ENCODE data around the gene TYW1B.
A peak's percentile ranks its signal among the peaks of the same experiment; 100 is the strongest.
"Not testable (repeated sequence)": the region's sequence is repeated elsewhere in the genome, so short reads cannot be mapped to it uniquely, and the experiment has no call there.

Gene TYW1B

DNA sequence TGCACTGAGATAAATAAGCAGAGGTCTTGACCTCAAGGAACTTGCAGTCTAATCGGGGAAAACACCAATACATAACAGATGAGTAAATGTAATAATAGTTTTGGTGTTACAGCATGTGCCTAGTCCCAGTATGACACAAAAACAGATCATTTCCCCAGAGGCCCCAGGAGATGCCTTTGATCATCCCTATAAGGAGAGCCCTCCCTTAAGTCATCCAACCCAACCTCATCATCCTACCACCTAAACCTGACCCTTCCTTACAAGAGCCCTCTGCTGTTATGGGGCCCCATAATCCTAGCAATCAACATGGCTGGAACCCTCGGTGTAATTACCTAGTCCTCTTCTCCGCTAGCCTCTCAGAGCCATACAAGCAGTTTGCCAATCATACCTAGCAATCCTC is 116.1 kb downstream of the TYW1B start:
- H3K27me3 ChIP-seq, H3K4me1 ChIP-seq, H3K27ac ChIP-seq, H4K20me1 ChIP-seq, H3K4me3 ChIP-seq, H3K9ac ChIP-seq, H3K4me2 ChIP-seq: not testable (repeated sequence)
- peaks cover 0 to 14% (median 4%) of the 10 kb centered on the region in 11 experiments; a peak in 8 of 22 replicates for H3K9me3 ChIP-seq (replicated peaks in 1 of 11)
- H3K36me3 ChIP-seq: peaks cover 0 to 37% (median 18%) of the 10 kb centered on the region in 11 experiments; a peak in 13 of 22 replicates

DNA sequence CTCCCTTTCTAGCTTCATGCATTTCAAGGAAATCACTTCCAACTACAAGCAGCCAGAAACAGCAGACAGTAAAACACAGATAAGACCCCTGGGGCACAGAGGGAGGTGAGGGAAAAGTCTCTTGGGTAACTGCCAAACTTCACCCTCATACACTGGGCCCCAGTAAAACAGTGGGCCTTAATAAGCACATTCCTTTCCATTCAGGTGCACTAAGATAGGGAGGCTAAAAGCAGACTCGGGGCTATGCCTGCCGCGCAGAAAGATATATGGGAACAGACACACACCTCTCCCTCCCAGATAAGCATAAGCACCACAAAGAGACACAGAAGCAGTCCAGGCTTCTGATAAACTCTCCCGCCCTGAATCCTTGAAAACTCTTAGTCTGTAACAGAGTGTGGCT is 117.0 kb downstream of the TYW1B start:
- Histone ChIP-seq H3K9ac (no peak overlapping the region), H3K36me3 (peaks cover 0 to 34% (median 18%) of the 10 kb centered on the region in 11 experiments; a peak in 13 of 22 replicates), H3K9me3 (replicated peaks in 1 of 11) (peaks cover 0 to 14% (median 4%) of the 10 kb centered on the region in 11 experiments; a peak in 8 of 22 replicates), H3K27me3 (no peaks in the 10 kb centered on the region), H3K4me3 (no peak overlapping the region), H4K20me1 (no peaks in the 10 kb centered on the region), H3K4me1 (peaks cover 0 to 7% (median 0%) of the 10 kb centered on the region in 10 experiments; a peak in 5 of 20 replicates), H3K27ac (no peak overlapping the region), H3K4me2 (no peak overlapping the region)
- TF ChIP-seq Cebpa-rat (IDR thresholded peaks at IDR 0.05): no peak

DNA sequence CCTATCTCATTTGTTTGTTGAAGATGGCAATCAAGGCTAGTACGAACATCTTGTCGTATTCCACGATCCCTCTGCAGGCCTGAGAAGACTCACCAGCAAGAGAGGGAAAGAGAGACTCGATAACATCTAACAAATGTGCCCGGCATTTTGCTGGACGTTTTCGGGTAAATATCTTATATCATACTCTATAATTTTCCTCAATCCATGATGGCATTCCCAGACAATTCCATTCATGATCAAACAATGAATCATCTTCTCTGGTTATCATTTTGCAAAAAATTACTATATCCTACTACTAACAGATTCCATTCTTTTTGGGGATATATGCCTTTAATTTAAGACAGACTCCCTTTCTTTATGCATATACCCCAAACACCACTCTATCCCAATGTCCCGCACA is 118.1 kb downstream of the TYW1B start:
- peaks cover 0 to 7% (median 0%) of the 10 kb centered on the region in 10 experiments; a peak in 5 of 20 replicates for H3K4me1 ChIP-seq

DNA sequence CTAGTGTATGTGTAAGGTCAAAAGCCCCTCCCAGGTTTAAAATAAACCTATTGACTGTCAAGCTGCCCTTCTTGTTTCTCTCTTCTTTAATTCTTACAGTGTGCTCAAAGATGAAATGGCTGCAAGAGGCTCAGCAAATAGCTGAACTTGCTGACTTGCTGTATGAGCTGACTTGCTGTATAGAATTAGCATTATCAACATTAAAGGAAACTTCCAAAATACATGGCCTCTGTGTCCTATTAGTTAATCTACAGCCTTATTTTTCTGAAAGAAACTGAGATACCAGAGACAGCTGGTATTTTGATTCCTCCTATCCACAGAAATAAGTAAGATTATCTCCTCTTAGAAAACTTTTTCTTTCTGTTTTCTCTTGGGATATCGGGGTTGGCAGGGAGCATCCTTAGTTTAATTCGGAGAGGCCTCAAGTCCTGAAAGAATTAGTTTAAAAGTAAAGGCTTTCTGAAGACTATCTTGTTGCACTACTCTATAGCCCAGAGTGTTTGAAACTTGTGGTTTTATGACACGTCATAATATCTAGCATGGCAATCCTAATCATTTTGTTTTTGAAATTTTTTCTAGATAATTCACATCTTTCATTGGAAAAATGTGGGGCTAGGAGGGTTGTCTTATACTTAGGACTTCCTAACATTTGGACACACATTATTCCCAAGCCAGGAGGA is 119.5 kb downstream of the TYW1B start:
- Histone ChIP-seq H3K36me3 (peaks cover 0 to 34% (median 18%) of the 10 kb centered on the region in 11 experiments; a peak in 13 of 22 replicates), H3K9me3 (replicated peaks in 1 of 11) (peaks cover 0 to 14% (median 4%) of the 10 kb centered on the region in 11 experiments; a peak in 8 of 22 replicates)
- not testable (repeated sequence) for H3K27me3 ChIP-seq, H3K9ac ChIP-seq, H3K4me1 ChIP-seq, H3K27ac ChIP-seq, H4K20me1 ChIP-seq, H3K4me3 ChIP-seq, H3K4me2 ChIP-seq

More for the DNA sequence above, 118.1 kb downstream of the TYW1B start:
- Histone ChIP-seq H3K27ac (no peak overlapping the region), H3K4me3 (no peak overlapping the region), H3K9ac (no peak overlapping the region), H3K36me3 (peaks cover 0 to 34% (median 18%) of the 10 kb centered on the region in 11 experiments; a peak in 13 of 22 replicates), H3K9me3 (replicated peaks in 1 of 11) (peaks cover 0 to 14% (median 4%) of the 10 kb centered on the region in 11 experiments; a peak in 8 of 22 replicates), H3K4me2 (no peak overlapping the region), H3K27me3 (no peaks in the 10 kb centered on the region), H4K20me1 (no peaks in the 10 kb centered on the region)
- no peak for TF ChIP-seq Cebpa-rat (IDR thresholded peaks at IDR 0.05)

DNA sequence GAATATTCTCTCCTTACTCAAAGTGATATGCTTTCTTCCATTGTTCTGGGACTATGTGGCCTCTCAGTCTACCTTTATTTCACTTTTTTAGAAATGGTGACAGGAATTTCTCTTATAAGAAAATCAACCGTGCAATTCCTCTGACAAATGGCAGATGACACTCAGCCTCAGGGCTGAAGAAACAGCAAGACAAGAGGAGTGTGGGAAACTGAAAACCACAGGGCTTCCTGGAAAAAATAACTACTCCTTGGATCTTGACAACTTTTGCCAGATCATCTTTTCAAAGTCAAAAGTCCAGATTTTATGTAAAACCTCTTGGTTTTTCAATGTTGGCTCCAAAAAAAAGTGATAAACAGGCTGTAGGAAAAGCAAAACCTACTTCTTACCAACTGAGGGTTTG is 121.5 kb downstream of the TYW1B start:
- no peak for TF ChIP-seq Cebpa-rat (IDR thresholded peaks at IDR 0.05)
- H4K20me1 ChIP-seq: no peaks in the 10 kb centered on the region
- peaks cover 0 to 7% (median 0%) of the 10 kb centered on the region in 10 experiments; a peak in 5 of 20 replicates for H3K4me1 ChIP-seq
- H3K4me2 ChIP-seq: peak overlapping the region in 2 of 11 experiments; percentile 20 to 42; a peak in 1 of 22 replicates
- no peak overlapping the region for H3K27ac ChIP-seq
- H3K36me3 ChIP-seq: peaks cover 0 to 23% (median 15%) of the 10 kb centered on the region in 11 experiments; a peak in 13 of 22 replicates
- H3K9ac ChIP-seq: no peak overlapping the region
- no peaks in the 10 kb centered on the region for H3K27me3 ChIP-seq
- H3K4me3 ChIP-seq: no peak overlapping the region
- peaks cover 0 to 14% (median 4%) of the 10 kb centered on the region in 11 experiments; a peak in 8 of 22 replicates for H3K9me3 ChIP-seq (replicated peaks in 1 of 11)

DNA sequence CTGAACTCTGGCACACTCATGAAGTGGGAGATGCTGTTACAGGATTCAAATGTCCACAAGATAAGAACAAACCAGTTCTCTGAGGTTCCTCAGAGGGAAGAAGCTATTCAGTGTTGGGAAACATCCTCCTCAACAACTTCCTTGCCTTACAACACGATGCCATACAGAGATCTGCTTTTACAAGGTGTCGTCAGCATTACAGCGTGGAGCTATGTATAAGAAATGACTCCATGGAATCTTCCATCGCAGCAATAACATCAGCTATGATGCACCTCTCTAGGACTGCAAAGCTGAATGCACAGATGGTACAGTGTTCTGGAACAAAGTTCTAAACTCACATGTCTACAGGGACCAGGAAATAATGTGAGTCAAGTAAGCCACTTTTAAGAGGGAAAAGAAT is 122.3 kb downstream of the TYW1B start:
- H3K9ac ChIP-seq, H3K4me3 ChIP-seq, H3K4me1 ChIP-seq, H3K4me2 ChIP-seq, H3K27ac ChIP-seq, H4K20me1 ChIP-seq, H3K27me3 ChIP-seq: not testable (repeated sequence)
- H3K9me3 ChIP-seq (replicated peaks in 1 of 11): peaks cover 0 to 14% (median 4%) of the 10 kb centered on the region in 11 experiments; a peak in 8 of 22 replicates
- peaks cover 0 to 26% (median 12%) of the 10 kb centered on the region in 11 experiments; a peak in 12 of 22 replicates for H3K36me3 ChIP-seq

DNA sequence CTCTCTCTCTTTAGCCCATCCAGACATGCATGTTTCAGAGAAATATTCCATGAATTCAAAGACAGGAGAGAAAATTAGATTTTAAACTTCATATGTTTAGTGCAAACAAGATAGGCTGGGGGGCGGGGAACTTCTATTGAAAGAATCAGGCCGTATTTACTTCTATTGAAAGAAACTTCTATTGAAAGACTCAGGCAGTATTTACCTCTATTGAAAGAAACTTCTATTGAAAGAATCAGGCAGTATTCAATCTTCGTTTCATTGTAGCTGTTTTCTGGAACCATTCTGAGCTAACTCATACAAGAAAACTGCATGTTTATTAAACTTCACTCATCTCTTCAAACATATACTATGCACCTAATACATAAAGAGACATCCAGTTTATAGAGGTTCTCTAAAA is 123.1 kb downstream of the TYW1B start:
- TF ChIP-seq Cebpa-rat (IDR thresholded peaks at IDR 0.05): no peak
- Histone ChIP-seq H3K36me3 (peaks cover 0 to 23% (median 10%) of the 10 kb centered on the region in 11 experiments; a peak in 12 of 22 replicates), H3K4me3 (no peak overlapping the region), H3K4me1 (peaks cover 0 to 7% (median 0%) of the 10 kb centered on the region in 10 experiments; a peak in 5 of 20 replicates), H4K20me1 (no peaks in the 10 kb centered on the region), H3K4me2 (no peak overlapping the region), H3K27me3 (no peaks in the 10 kb centered on the region), H3K9me3 (replicated peaks in 1 of 11) (peaks cover 0 to 14% (median 4%) of the 10 kb centered on the region in 11 experiments; a peak in 8 of 22 replicates), H3K27ac (no peak overlapping the region), H3K9ac (no peak overlapping the region)

DNA sequence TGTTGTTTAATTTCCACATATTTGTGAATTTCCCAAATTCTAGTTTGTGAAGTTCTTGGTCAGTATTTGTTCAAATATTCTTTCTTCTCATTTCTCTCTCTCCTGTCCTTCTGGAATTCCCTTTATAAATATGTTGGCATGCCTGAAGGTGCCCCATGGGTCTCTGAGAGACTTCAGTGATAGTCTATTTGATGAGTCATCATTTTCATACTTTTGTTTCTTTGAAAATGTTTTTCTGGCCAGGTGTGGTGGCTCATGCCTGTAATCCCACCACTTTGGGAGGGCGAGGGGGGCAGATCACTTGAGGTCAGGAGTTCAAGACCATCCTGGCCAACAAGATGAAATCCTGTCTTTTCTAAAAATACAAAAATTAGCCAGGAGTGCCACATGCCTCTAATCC is 127.5 kb downstream of the TYW1B start:
- not testable (repeated sequence) for H3K9ac ChIP-seq; H3K9me3 ChIP-seq (replicated peaks in 1 of 11); H3K27me3 ChIP-seq; H3K4me1 ChIP-seq; H3K4me2 ChIP-seq; H3K27ac ChIP-seq; H4K20me1 ChIP-seq; H3K4me3 ChIP-seq
- H3K36me3 ChIP-seq: peaks cover 0 to 12% (median 0%) of the 10 kb centered on the region in 11 experiments; a peak in 3 of 22 replicates

DNA sequence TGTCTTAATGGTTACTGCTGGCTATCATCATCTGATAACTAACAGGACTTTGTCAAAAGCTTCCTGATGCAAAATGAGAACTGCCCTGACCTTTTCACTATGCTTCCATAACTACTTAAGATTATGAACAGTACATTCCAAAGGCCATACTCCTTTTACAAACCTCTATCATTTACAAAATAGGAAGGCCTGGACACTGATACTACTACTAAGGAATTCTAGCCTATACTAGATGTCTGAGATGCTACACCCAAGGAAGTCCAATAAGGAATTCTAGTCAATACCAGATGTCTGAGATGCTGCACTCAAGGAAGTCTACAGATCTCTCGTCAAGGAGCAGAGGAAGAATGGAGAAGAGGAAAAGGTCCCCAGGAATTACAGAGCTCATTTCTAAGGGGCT is 130.9 kb downstream of the TYW1B start:
- H3K4me1 ChIP-seq; H3K9me3 ChIP-seq (replicated peaks in 1 of 11); H3K27me3 ChIP-seq; H3K4me3 ChIP-seq; H4K20me1 ChIP-seq; H3K4me2 ChIP-seq; H3K9ac ChIP-seq; H3K27ac ChIP-seq: not testable (repeated sequence)
- peaks cover 0 to 29% (median 5%) of the 10 kb centered on the region in 11 experiments; a peak in 15 of 22 replicates for H3K36me3 ChIP-seq

DNA sequence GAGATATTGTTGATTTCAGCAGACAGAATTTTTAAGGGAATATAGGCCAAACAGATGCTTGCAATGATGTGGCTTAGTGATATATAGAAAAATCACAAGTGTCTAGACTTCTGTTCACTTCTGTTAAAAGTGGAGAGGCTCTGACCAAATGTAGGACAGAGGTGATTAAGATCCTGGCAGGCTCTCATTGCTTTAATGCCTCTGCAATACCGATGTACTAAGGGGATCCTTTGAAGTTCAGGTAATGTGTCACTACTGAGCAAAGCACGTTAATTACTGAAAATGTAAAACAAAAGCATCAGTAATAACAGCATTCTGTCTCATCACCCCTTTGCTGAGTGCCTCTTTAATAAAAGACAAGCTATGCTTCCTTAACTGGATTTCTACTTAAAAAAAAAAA is 131.4 kb downstream of the TYW1B start:
- H3K27ac ChIP-seq; H3K9me3 ChIP-seq (replicated peaks in 1 of 11); H3K4me2 ChIP-seq; H3K4me3 ChIP-seq; H3K27me3 ChIP-seq; H4K20me1 ChIP-seq; H3K4me1 ChIP-seq; H3K9ac ChIP-seq: not testable (repeated sequence)
- peaks cover 0 to 33% (median 5%) of the 10 kb centered on the region in 11 experiments; a peak in 16 of 22 replicates for H3K36me3 ChIP-seq

DNA sequence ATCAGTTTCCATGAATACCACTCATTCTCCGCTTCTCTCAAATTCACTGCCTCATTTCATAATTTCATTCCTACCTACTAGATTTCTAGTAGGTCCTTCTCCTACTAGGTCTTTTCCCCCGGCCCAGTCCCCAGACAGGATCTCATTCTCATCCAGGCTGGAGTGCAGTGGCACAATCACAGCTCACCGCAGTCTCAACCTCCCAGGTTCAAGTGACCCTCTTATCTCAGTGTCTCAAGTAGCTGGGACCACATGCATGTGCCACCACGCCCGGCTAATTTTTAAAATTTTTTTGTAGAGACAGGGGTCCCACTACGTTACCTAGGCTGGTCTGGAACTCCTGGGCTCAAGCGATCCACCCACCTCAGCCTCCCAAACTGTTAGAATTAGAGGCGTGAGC is 132.5 kb downstream of the TYW1B start:
- not testable (repeated sequence) for H3K4me3 ChIP-seq; H3K27me3 ChIP-seq; H3K9me3 ChIP-seq (replicated peaks in 1 of 11); H3K27ac ChIP-seq; H4K20me1 ChIP-seq; H3K4me2 ChIP-seq; H3K9ac ChIP-seq; H3K4me1 ChIP-seq
- H3K36me3 ChIP-seq: peaks cover 0 to 33% (median 5%) of the 10 kb centered on the region in 11 experiments; a peak in 16 of 22 replicates

DNA sequence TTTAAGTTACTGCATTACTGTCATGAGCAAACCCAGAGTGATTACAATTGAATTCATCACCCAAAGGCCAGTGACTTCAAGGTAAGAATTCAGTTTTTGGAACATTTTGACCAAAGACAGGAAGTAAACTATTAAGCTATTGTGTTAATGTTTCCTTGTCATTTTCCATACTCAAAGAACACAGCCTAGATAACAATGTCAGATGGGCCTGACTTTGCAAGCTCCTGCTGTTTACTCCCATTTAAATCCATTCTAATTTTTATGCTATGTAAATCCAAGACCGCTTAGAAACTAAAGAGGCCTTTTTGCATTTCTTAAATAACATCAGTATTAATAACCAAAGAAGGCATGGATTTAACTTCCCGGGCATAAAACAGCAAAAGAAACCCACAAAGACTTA is 136.6 kb downstream of the TYW1B start:
- H3K4me1 ChIP-seq; H3K27ac ChIP-seq; H3K9me3 ChIP-seq (replicated peaks in 1 of 11); H3K9ac ChIP-seq; H3K4me3 ChIP-seq; H3K27me3 ChIP-seq; H4K20me1 ChIP-seq; H3K4me2 ChIP-seq: not testable (repeated sequence)
- H3K36me3 ChIP-seq: peaks cover 0 to 33% (median 5%) of the 10 kb centered on the region in 11 experiments; a peak in 15 of 22 replicates

DNA sequence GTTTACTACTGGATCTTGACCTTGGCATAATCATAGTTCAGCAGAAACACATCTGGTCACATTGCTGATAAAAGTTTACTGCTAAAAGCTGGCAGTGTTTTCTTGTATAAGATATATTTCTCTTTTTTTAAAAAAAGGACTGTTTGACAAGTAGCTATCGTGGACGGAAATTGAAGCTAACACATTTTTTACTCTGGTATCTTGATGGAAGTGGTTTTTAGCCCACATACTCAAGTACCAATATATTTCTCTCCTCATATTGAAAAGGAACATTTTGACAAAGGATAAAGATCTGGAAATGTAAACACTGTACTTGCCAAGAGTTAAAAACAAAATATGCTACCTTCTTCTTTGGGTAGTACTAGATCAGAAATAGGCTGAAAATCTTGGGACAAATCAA is 137.8 kb downstream of the TYW1B start:
- H3K27me3 ChIP-seq, H3K27ac ChIP-seq: not testable (repeated sequence)

More for the DNA sequence above, 137.8 kb downstream of the TYW1B start:
- H3K4me1 ChIP-seq; H4K20me1 ChIP-seq; H3K9me3 ChIP-seq (replicated peaks in 1 of 11); H3K9ac ChIP-seq; H3K4me3 ChIP-seq; H3K4me2 ChIP-seq: not testable (repeated sequence)
- peaks cover 0 to 33% (median 8%) of the 10 kb centered on the region in 11 experiments; a peak in 15 of 22 replicates for H3K36me3 ChIP-seq

Data from BLaER1 treated with 17β-estradiol and CSF1 and Interleukin-3, amounts not matched to agents 10 nM and 100 nM (cell line).